Measurements from ENCODE around the gene PSME3IP1.

DNA sequence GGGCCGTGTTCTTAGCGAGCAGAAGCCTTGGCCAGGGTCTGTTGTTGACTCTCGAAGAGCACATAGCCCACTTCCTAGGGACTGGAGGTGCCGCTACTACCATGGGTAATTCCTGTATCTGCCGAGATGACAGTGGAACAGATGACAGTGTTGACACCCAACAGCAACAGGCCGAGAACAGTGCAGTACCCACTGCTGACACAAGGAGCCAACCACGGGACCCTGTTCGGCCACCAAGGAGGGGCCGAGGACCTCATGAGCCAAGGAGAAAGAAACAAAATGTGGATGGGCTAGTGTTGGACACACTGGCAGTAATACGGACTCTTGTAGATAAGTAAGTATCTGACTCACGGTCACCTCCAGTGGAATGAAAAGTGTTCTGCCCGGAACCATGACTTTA is 18.8 kb upstream of the PSME3IP1 start:
- TF ChIP-seq EZH2phosphoT487 (IDR thresholded peaks at IDR 0.05; ENCODE audit: borderline replicate concordance, low read length): no peak
- TF ChIP-seq, protein P1, sequence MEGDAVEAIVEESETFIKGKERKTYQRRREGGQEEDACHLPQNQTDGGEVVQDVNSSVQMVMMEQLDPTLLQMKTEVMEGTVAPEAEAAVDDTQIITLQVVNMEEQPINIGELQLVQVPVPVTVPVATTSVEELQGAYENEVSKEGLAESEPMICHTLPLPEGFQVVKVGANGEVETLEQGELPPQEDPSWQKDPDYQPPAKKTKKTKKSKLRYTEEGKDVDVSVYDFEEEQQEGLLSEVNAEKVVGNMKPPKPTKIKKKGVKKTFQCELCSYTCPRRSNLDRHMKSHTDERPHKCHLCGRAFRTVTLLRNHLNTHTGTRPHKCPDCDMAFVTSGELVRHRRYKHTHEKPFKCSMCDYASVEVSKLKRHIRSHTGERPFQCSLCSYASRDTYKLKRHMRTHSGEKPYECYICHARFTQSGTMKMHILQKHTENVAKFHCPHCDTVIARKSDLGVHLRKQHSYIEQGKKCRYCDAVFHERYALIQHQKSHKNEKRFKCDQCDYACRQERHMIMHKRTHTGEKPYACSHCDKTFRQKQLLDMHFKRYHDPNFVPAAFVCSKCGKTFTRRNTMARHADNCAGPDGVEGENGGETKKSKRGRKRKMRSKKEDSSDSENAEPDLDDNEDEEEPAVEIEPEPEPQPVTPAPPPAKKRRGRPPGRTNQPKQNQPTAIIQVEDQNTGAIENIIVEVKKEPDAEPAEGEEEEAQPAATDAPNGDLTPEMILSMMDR (conservative IDR thresholded peaks at IDR 0.05; ENCODE audit: low read depth, low read length): no peak
- TF ChIP-seq EZH2 (IDR thresholded peaks at IDR 0.05; ENCODE audit: low read length, unreplicated experiment): no peak

Data from PC-3 (cell line).